OCI-LY7 (cell line): ENCODE results near the gene GNAQ. TPM values are rescaled to one million over a fixed set of nuclear protein-coding genes. Genes with fewer than 3 reads are reported as not detected.

ENCODE experiments used
- BruUV-seq: library from RNA; stranded (reverse); fragments of 400-500 nt; replicated peaks from 2 replicates; lab custom pipeline; 2021; lab: Mats Ljungman, UMichigan
- CTCF ChIA-PET: fragments of 300-600 bp; sonication (Branson Sonifier 250); formaldehyde crosslinking; loops from one replicate; lab custom pipeline; 2022; ENCODE audit warnings: antibody characterized with exemption; ENCODE audit not compliant: unreplicated experiment; lab: Charles Lee
- POLR2A ChIA-PET: fragments of 300-600 bp; sonication (Branson Sonifier 250); formaldehyde crosslinking; loops from one replicate; lab custom pipeline; 2022; ENCODE audit warnings: antibody characterized with exemption; lab: Charles Lee
- DNase-seq: peaks from one replicate; pipeline ENCODE4 v3.0.0-alpha.2; 2015; ENCODE audit warnings: low spot score
- H2AFZ ChIP-seq: fragments of 200-600 bp; sonication (generic), shearing (Covaris generic); 2 replicates; pipeline ENCODE4 v1.6.1; 2014; ENCODE audit warnings: mild to moderate bottlenecking, antibody characterized with exemption, low read length, moderate library complexity
- H3K27ac ChIP-seq: fragments of 200-600 bp; sonication (generic); 2 replicates; pipeline ENCODE4 v1.5.1; 2014; ENCODE audit warnings: mixed run types, low read depth, mild to moderate bottlenecking, moderate library complexity, low read length, inconsistent platforms; ENCODE audit not compliant: poor library complexity, severe bottlenecking
- H3K36me3 ChIP-seq: fragments of 200-600 bp; sonication (generic); 2 replicates; pipeline ENCODE4 v1.6.1; 2014; ENCODE audit warnings: mild to moderate bottlenecking, antibody characterized with exemption, low read length, moderate library complexity, mixed read lengths; ENCODE audit not compliant: insufficient read depth
- H3K4me1 ChIP-seq: fragments of 200-600 bp; sonication (generic); 2 replicates; pipeline ENCODE4 v1.5.1; 2014; ENCODE audit warnings: mild to moderate bottlenecking, low read length; ENCODE audit not compliant: insufficient read depth, poor library complexity, severe bottlenecking
- H3K4me2 ChIP-seq: fragments of 200-600 bp; sonication (generic); 2 replicates; pipeline ENCODE4 v1.6.1; 2014; ENCODE audit warnings: mild to moderate bottlenecking, low read length
- H3K4me3 ChIP-seq: fragments of 200-600 bp; sonication (generic); 2 replicates; pipeline ENCODE4 v1.5.1; 2014; ENCODE audit warnings: mild to moderate bottlenecking, low read depth, low read length; ENCODE audit not compliant: poor library complexity, severe bottlenecking
- H3K79me2 ChIP-seq: fragments of 200-600 bp; sonication (generic); 2 replicates; pipeline ENCODE4 v1.6.1; 2016; ENCODE audit warnings: low read depth, mild to moderate bottlenecking, low read length, moderate library complexity, mixed read lengths; ENCODE audit not compliant: insufficient read depth
- H3K9me2 ChIP-seq: fragments of 200-600 bp; sonication (generic); 2 replicates; pipeline ENCODE4 v1.6.1; 2016; ENCODE audit warnings: mild to moderate bottlenecking, low read length, mixed read lengths; ENCODE audit not compliant: insufficient read depth
- H3K9me3 ChIP-seq: fragments of 200-600 bp; sonication (generic); 2 replicates; pipeline ENCODE4 v1.6.1; 2014; ENCODE audit warnings: mild to moderate bottlenecking, mixed run types, low read length, mixed read lengths
- H4K20me1 ChIP-seq: fragments of 200-600 bp; sonication (generic); 2 replicates; pipeline ENCODE4 v1.6.1; 2014; ENCODE audit warnings: mild to moderate bottlenecking, antibody characterized with exemption, low read length, moderate library complexity, mixed read lengths; ENCODE audit not compliant: insufficient read depth
- EZH2phosphoT487 ChIP-seq: fragments of 200-600 bp; sonication (generic); IDR thresholded peaks from 2 replicates; pipeline ENCODE4 v1.6.1; 2018; ENCODE audit warnings: low read depth, borderline replicate concordance, mild to moderate bottlenecking, mixed run types, antibody characterized with exemption, low read length, moderate library complexity, mixed read lengths
- intact Hi-C: fragments of 100-400 bp; cut with micrococcal nuclease; formaldehyde crosslinking; loops from one replicate; pipeline ENCODE4 v1.10.0; 2022; ENCODE audit not compliant: unreplicated experiment
- total RNA-seq, 2 experiments: library from RNA; depleted of rRNA in 1 of 2; stranded (reverse); fragments of >200 nt in 1 of 2; shearing (Covaris generic) in 1 of 2; gene quantifications; 2 replicates each; pipeline ENCODE4 v1.2.3, GENCODE V29; 2014 to 2022
- TF ChIP-seq, protein P1 (sequence below): fragments of 200-600 bp; sonication (generic); conservative IDR thresholded peaks from 2 replicates; pipeline ENCODE4 v1.5.1; 2014; ENCODE audit warnings: mild to moderate bottlenecking, antibody characterized with exemption, low read length, moderate library complexity, mixed read lengths

The GNAQ gene
- total RNA-seq, 2 experiments from 2014 or later: not detected

- Histone ChIP-seq H3K4me2 (no peak overlapping the region), H3K79me2 (no peaks in the 10 kb centered on the region), H4K20me1 (no peaks in the 10 kb centered on the region), H3K9me2 (no peaks in the 10 kb centered on the region), H3K4me3 (no peak overlapping the region), H3K36me3 (no peaks in the 10 kb centered on the region), H3K27ac (no peak overlapping the region), H3K9me3 (no peaks in the 10 kb centered on the region), H3K4me1 (no peaks in the 10 kb centered on the region), H2AFZ (no peak overlapping the region)
- POLR2A ChIA-PET: no interaction called here
- TF ChIP-seq EZH2phosphoT487: no peak
- TF ChIP-seq, protein P1, sequence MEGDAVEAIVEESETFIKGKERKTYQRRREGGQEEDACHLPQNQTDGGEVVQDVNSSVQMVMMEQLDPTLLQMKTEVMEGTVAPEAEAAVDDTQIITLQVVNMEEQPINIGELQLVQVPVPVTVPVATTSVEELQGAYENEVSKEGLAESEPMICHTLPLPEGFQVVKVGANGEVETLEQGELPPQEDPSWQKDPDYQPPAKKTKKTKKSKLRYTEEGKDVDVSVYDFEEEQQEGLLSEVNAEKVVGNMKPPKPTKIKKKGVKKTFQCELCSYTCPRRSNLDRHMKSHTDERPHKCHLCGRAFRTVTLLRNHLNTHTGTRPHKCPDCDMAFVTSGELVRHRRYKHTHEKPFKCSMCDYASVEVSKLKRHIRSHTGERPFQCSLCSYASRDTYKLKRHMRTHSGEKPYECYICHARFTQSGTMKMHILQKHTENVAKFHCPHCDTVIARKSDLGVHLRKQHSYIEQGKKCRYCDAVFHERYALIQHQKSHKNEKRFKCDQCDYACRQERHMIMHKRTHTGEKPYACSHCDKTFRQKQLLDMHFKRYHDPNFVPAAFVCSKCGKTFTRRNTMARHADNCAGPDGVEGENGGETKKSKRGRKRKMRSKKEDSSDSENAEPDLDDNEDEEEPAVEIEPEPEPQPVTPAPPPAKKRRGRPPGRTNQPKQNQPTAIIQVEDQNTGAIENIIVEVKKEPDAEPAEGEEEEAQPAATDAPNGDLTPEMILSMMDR: no peak
- CTCF ChIA-PET: no interaction called here
- intact Hi-C loops: no loop called here
- DNase-seq: no peak
- BruUV-seq: no TSS peak
Measured at GRCh38 chr9:78028926-78029325, 2.7 kb downstream of the GNAQ start.

GRCh38 chr9:78026947-78027346 is 4.7 kb downstream of the GNAQ start:
- intact Hi-C loops: no loop called here
- no peak for TF ChIP-seq EZH2phosphoT487
- TF ChIP-seq, protein P1: no peak
- DNase-seq: no peak
- no peaks in the 10 kb centered on the region for H3K4me1 ChIP-seq
- H3K36me3 ChIP-seq: no peaks in the 10 kb centered on the region
- H3K9me3 ChIP-seq: no peaks in the 10 kb centered on the region
- POLR2A ChIA-PET: no interaction called here
- no peaks in the 10 kb centered on the region for H4K20me1 ChIP-seq
- H3K27ac ChIP-seq: no peak overlapping the region
- BruUV-seq: no TSS peak
- H2AFZ ChIP-seq: no peak overlapping the region
- H3K4me3 ChIP-seq: no peak overlapping the region
- CTCF ChIA-PET: no interaction called here
- no peak overlapping the region for H3K4me2 ChIP-seq
- H3K79me2 ChIP-seq: no peaks in the 10 kb centered on the region
- H3K9me2 ChIP-seq: no peaks in the 10 kb centered on the region

GRCh38 chr9:78026416-78026815 is 5.2 kb downstream of the GNAQ start:
- H3K4me3 ChIP-seq: no peak overlapping the region
- H2AFZ ChIP-seq: no peak overlapping the region
- H3K4me2 ChIP-seq: no peak overlapping the region
- intact Hi-C loops: no loop called here
- ChIA-PET CTCF (no interaction called here), POLR2A (no interaction called here)
- no peaks in the 10 kb centered on the region for H4K20me1 ChIP-seq
- no TSS peak for BruUV-seq
- no peaks in the 10 kb centered on the region for H3K9me3 ChIP-seq
- no peak overlapping the region for H3K27ac ChIP-seq
- DNase-seq: no peak
- H3K4me1 ChIP-seq: no peaks in the 10 kb centered on the region
- TF ChIP-seq, protein P1: no peak
- no peak for TF ChIP-seq EZH2phosphoT487
- H3K36me3 ChIP-seq: no peaks in the 10 kb centered on the region
- no peaks in the 10 kb centered on the region for H3K79me2 ChIP-seq
- no peaks in the 10 kb centered on the region for H3K9me2 ChIP-seq
